Body of pancreas (tissue), 4 donors: ENCODE results near the gene USP49. TPM values are rescaled to one million over a fixed set of nuclear protein-coding genes. Genes with fewer than 3 reads are reported as not detected.
A peak's percentile ranks its signal among the peaks of the same experiment; 100 is the strongest.

Experiments used
- ATAC-seq: fragments of 150-250 bp; one replicate; pipeline ENCODE4 v1.9.1; 2016
- DNase-seq, 4 donors: peaks; one replicate each; pipeline ENCODE4 v3.0.0-alpha.2; 2019
- H3K27ac ChIP-seq, 4 donors: fragments of 200-600 bp; sonication (generic); 1 replicate in 3 of 4; 2 replicates in 1 of 4; pipeline versions ENCODE4 v1.5.1 to v1.6.1; 2016 to 2019; ENCODE audit warnings: mild to moderate bottlenecking in 1 of 4, mixed read lengths in 1 of 4, moderate library complexity in 1 of 4
- H3K27me3 ChIP-seq, 2 donors: fragments of 200-600 bp; sonication (generic); one replicate each; pipeline ENCODE4 v1.6.0; 2016; ENCODE audit warnings: mild to moderate bottlenecking in 1 of 2
- H3K36me3 ChIP-seq, 2 donors: fragments of 200-600 bp; sonication (generic); replicated peaks in 1 of 2; 2 replicates each; pipeline ENCODE4 v1.5.1; 2016; ENCODE audit warnings: low read depth in 2 of 2; ENCODE audit not compliant: insufficient read depth in 1 of 2
- H3K4me1 ChIP-seq: fragments of 200-600 bp; sonication (generic); one replicate; pipeline ENCODE4 v1.6.0; 2016
- H3K4me3 ChIP-seq, 2 donors: fragments of 200-600 bp; sonication (generic); 1 replicate in 1 of 2; 2 replicates in 1 of 2; pipeline ENCODE4 v1.5.1; 2016 to 2019
- H3K9me3 ChIP-seq, 3 donors: fragments of 200-600 bp; sonication (generic); 1 replicate in 2 of 3; 2 replicates in 1 of 3; pipeline ENCODE4 v1.5.1; 2016
- POLR2A ChIP-seq, 3 donors: fragments of 450-650 bp; IDR thresholded peaks; one replicate each; pipeline ENCODE4 v1.6.1; 2016; ENCODE audit warnings: antibody characterized with exemption in 3 of 3, mild to moderate bottlenecking in 2 of 3
- WGBS, 2 donors: methylation state at CpG; one replicate each; pipeline ENCODE4 v1.1.5; 2017; 5-methylcytosine and 5-hydroxymethylcytosine counted together
- intact Hi-C: fragments of 100-400 bp; cut with DNase I; formaldehyde crosslinking; loops from one replicate; pipeline ENCODE4 v1.15.1; 2023
- total RNA-seq, 2 donors: library from RNA; depleted of rRNA; stranded (reverse); fragments of >200 nt; gene quantifications; one replicate each; pipeline ENCODE4 v1.1.0, GENCODE V29; 2016
- TF ChIP-seq, protein P1 (sequence below), 7 experiments: fragments of 450-650 bp in 4 of 7; fragments of 200-600 bp in 3 of 7; sonication (generic) in 3 of 7; IDR thresholded peaks; one replicate each; pipeline ENCODE4 v1.5.1; 2016 to 2019; ENCODE audit warnings: antibody characterized with exemption in 7 of 7

Gene USP49
- total RNA-seq, 2 donors from 2014 or later = 3.3 to 5.2 TPM

DNA sequence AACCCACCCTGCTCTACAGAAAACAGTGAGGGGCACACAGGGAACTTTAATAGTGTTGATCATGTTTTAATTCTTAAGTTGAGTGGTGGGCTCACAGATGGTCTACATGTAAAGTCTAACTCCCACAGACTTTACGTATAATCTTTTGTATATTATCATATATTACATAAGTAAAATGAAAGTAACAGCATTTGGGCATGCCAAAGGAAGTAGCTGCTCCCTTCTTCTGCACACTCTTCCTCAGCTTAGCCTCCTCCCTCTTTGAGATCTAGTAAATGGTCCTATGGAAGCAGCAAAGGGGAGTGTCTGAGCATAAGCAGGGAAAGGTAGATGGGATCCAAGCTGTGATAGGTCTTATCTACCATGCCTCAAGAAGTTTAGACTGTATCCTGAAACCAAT lies 14.6 kb upstream of the USP49 start:
- intact Hi-C loops = no loop called here
- ATAC-seq = no peak
- H3K4me3 ChIP-seq = no peak overlapping the region
- H3K27me3 ChIP-seq = no peaks in the 10 kb centered on the region
- WGBS, 2 donors = 86 to 95% methylated on average over 1 of the region's 1 CpG
- peaks cover 15% of the 10 kb centered on the region for H3K4me1 ChIP-seq
- no peak for DNase-seq
- no peak for TF ChIP-seq POLR2A (IDR thresholded peaks at IDR 0.05)
- TF ChIP-seq, protein P1, sequence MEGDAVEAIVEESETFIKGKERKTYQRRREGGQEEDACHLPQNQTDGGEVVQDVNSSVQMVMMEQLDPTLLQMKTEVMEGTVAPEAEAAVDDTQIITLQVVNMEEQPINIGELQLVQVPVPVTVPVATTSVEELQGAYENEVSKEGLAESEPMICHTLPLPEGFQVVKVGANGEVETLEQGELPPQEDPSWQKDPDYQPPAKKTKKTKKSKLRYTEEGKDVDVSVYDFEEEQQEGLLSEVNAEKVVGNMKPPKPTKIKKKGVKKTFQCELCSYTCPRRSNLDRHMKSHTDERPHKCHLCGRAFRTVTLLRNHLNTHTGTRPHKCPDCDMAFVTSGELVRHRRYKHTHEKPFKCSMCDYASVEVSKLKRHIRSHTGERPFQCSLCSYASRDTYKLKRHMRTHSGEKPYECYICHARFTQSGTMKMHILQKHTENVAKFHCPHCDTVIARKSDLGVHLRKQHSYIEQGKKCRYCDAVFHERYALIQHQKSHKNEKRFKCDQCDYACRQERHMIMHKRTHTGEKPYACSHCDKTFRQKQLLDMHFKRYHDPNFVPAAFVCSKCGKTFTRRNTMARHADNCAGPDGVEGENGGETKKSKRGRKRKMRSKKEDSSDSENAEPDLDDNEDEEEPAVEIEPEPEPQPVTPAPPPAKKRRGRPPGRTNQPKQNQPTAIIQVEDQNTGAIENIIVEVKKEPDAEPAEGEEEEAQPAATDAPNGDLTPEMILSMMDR (IDR thresholded peaks at IDR 0.05) = no peak
- no peaks in the 10 kb centered on the region for H3K9me3 ChIP-seq
- H3K36me3 ChIP-seq = peaks cover 3 to 5% of the 10 kb centered on the region in 2 donors
- no peak overlapping the region for H3K27ac ChIP-seq

DNA sequence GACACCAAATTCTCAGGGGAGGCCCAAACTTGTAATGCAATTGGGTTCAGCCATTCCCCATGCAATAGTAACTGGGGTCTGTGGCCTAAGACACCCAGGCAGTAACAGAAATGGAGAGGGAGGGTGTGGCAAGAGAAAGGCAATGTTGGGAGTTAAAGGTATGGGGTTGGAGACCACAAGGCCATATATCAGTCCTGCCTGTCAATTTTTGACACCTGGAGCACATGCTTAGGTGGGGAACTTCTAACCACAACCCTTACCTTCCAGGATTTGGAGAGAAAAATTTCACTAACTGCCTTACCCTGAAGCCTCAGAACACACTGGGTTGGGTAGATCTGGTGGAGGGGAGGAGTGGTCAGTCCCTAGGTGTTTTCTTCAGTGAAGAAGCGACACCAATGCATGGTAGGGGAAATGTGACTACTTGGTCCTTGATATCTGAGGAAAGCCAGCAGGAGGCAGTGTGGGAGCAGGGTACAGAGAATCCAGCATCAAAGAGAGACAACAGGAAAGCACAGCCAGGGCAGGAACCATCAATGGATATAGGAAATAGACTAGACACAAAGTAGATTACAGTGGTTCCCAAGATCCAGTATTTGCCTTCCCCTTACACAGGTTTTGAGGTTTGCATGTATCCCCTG lies 6.8 kb upstream of the USP49 start:
- DNase-seq (peak; percentile 23 to 53 (median 30)), ATAC-seq (no peak)
- peaks cover 4% of the 10 kb centered on the region for H3K4me1 ChIP-seq
- peaks cover 3 to 5% of the 10 kb centered on the region in 2 donors for H3K36me3 ChIP-seq
- intact Hi-C loops = no loop called here
- no peak overlapping the region for H3K4me3 ChIP-seq
- no peak overlapping the region for H3K27ac ChIP-seq
- WGBS, 2 donors = 92 to 94% methylated on average over 1 of the region's 1 CpG
- H3K27me3 ChIP-seq = no peaks in the 10 kb centered on the region
- TF ChIP-seq, protein P1 (IDR thresholded peaks at IDR 0.05) = peak in 4 of 7 experiments; percentile 10 to 34 (median 30)
- TF ChIP-seq POLR2A (IDR thresholded peaks at IDR 0.05) = no peak
- H3K9me3 ChIP-seq = no peaks in the 10 kb centered on the region

DNA sequence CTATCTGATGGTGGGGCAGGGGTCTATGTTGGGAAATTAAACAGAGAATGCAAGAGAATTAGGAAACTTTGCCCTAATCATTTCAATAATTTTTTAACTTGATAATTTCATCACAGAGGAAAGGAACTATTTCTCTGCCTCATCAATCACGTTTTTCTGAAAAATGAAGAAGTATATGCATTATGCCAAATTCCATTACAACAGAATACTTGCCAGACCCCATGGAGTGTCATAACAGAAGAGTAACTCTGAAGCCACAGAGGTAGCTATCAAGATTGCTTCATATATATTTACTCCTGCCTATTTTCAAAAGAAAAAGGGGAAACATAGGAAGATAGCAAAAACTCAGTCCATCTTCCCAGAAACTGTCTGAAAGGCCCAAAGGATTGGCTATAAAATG lies 5.7 kb upstream of the USP49 start:
- Histone ChIP-seq H3K27ac (no peak overlapping the region), H3K36me3 (no peaks in the 10 kb centered on the region), H3K9me3 (no peaks in the 10 kb centered on the region), H3K4me1 (peaks cover 13% of the 10 kb centered on the region), H3K27me3 (no peaks in the 10 kb centered on the region), H3K4me3 (no peak overlapping the region)
- WGBS, 2 donors = 69 to 87% methylated on average over 1 of the region's 1 CpG
- DNase-seq (no peak), ATAC-seq (no peak)
- intact Hi-C loops = no loop called here
- no peak for TF ChIP-seq POLR2A (IDR thresholded peaks at IDR 0.05)
- TF ChIP-seq, protein P1 (IDR thresholded peaks at IDR 0.05) = no peak

DNA sequence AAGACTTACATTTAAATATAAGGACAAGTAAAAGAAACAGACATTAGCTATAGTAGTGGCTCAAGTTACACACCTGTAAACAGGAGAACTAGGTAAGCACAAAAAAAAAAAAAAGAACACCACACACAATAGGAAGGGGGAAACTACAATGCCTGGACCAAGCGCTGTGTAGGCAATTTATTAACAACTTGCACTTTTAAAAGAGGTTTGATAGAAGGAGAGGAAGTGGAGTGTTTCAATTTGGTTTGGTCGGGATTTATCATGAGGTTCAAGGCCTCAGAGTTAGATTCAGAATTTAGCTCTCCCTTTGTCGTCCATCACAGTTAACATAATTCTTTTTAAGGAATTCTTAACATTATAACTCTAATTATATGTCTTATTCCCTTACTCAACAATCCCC lies 1.1 kb upstream of the USP49 start:
- ATAC-seq (no peak), DNase-seq (no peak)
- Histone ChIP-seq H3K4me3 (no peak overlapping the region), H3K4me1 (peaks cover 19% of the 10 kb centered on the region), H3K36me3 (no peaks in the 10 kb centered on the region), H3K27ac (peak overlapping the region in 3 of 4 donors; percentile 61 to 83 (median 79)), H3K9me3 (no peaks in the 10 kb centered on the region), H3K27me3 (no peaks in the 10 kb centered on the region)
- TF ChIP-seq POLR2A (IDR thresholded peaks at IDR 0.05) = no peak
- TF ChIP-seq, protein P1 (IDR thresholded peaks at IDR 0.05) = no peak
- WGBS, 2 donors = 32 to 41% methylated on average over 3 of the region's 3 CpGs
- intact Hi-C loops = no loop called here
